IPS-18c (cell line): ENCODE measurements around the gene RASSF4.

Source experiments
- H3K4me3 ChIP-seq: 2 replicates; pipeline ENCODE4 v1.7.0; 2013; ENCODE audit warnings: low read depth, mild to moderate bottlenecking, low read length, moderate library complexity; ENCODE audit not compliant: insufficient read depth
- H3K9me3 ChIP-seq: one replicate; pipeline ENCODE4 v1.6.1; 2013; ENCODE audit warnings: mild to moderate bottlenecking, low read length, moderate library complexity; ENCODE audit not compliant: control insufficient read depth, insufficient read depth

Gene RASSF4

DNA sequence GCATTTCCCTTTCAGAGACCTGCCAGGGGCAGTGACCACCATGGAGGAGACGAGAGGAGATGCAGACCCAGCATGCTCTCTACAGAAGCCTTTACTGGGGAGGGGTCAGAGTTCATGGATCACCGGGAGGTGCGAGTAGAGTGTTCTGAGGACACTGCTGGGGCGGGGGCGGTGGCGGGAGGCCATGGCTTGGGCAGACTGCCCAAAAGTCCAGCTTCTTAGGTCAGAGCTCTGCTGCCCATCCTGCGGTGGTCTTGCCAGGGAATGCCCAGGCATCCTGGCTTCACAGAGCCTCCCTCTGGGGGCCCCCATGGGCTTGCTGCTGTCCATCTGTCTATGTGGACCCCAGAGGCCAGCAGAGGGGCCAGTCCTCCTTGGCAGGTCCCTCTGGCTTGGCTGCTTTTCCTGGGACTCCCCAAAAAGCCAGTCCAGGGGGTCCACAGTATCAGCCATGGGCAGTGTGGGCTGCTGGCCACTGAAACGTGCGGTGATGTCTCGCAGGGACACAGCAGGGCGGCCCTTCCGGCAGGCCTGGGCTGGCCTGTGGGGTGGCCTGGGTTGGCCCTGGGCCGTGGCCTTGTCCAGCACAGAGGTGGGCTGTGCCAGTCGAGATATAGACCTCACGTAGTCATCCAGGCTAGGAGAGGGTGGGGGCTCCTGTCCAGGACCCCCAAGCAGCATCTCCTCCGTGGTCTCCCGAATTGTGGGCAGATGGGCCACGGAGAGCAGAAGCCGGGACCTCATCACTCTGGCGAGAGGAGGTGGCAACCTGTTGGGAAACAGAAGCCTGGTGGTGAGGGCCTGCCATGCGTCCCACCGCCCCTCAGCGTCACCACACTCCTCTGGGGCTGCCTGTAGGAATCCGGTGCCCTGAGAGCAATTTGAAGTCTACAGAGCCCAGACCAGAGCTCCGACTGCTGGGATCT lies 17.9 kb downstream of the RASSF4 start:
- 0 out of 2 replicates have a peak overlapping the region, but pooled peaks have one; percentile 31 for H3K4me3 ChIP-seq
- H3K9me3 ChIP-seq: peaks cover 2% of the 10 kb centered on the region

- H3K9me3 ChIP-seq: peaks cover 2% of the 10 kb centered on the region
- peak overlapping the region; percentile 31; the same call in 1 of the 2 replicates for H3K4me3 ChIP-seq
These were observed 18.6 kb downstream of the RASSF4 start for GRCh38 chr10:44978213-44978569.

- Histone ChIP-seq H3K4me3 (peak within 1 kb of the TSS; percentile 31; the same call in 1 of the 2 replicates), H3K9me3 (peaks cover 2% of the 10 kb centered on the region)
These were observed 19.1 kb downstream of the RASSF4 start, which contains the start of gene DEPP1 for GRCh38 chr10:44978570-44979280. Gene DEPP1, minus strand, starts transcription at chr10:44978809. Its CDS starts 779 bp downstream, at chr10:44978030.

DNA sequence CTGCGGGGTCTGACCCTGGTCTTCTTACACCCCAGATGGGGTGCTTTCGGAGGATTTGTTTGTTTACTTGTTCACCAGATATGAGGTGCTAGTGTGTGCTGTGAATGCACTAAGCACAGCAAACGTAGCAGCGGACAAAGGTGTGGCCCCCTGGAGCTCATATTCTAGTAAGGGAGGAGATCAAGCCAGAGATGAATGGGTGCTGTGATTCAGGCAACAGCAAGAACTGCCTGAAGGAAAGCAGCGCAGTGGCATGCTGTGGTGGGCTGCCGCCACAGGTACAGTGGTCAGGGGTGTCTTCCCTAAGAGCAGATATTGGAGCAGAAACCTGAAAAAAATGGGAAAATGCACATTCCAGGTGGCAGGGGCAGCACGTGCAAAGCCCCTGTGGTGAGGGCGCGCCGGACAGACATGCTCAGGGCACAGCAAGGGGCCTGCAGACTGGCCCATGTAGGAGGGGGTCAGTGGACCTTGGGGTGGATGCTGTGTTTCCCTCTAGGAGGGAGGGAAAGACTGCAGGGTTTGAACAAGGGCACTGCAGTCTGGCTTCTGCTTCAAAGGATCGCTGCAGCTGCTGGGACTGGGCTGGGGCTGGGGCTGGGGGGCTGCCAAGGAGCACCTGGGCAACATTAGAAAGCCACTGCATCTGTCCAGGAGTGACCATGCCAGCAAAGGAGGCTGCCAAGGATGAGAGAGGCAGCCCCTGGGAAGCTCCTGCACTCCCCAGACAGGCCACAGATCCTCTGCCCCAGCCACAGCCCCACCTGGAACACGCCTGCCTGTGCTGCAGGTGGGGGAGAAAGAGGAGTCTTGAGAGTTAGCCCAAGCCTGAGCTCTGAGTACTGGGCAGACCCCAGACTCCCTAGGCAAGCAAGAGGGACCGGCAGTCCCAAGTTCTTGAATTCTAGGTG lies 19.9 kb downstream of the RASSF4 start:
- Histone ChIP-seq H3K9me3 (peaks cover 2% of the 10 kb centered on the region), H3K4me3 (0 out of 2 replicates have a peak overlapping the region, but pooled peaks have one; percentile 1)

DNA sequence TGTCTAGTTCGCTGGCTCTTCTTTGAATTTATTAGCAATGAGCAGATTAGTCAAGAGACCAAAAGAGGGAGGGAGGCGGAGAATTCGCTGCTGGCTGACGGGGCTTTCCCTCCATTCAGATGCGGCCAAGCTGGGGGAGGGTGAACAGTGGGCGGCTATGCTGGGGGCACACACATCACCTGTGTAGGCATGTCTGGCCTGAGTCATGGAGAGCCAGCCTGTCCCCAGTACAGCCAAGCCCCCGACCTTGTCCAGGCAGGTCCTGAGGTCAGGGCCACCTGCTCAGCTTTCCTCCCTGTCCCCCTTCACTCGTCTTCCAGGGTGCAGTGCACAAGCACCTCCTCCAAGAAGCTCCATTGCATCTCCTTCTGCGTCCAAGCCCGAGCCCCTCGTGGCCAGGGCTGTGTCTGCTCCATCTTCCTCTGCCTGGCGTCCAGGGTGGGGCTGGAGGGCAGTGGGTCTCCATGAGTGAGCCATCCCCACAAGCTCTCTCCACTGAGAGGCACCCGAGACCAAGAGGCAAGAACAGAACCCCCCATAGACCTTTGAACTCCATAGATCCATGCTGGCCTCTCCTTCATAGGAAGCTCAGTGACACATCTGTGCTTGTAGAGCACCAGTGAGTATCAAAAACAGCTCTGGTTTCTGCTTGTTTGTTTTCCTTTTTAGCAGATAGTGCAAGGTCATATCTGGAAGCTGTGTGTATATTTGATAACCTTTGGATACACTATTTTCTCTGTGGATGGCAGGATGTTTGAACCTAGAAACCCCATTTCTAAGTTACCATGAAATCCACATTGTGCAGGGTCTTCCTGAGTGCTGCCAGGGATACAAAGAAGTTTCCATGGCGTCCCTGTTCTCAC lies 20.9 kb downstream of the RASSF4 start:
- H3K4me3 ChIP-seq: no peak overlapping the region
- H3K9me3 ChIP-seq: peaks cover 2% of the 10 kb centered on the region

GRCh38 chr10:44981172-44982113 lies 21.8 kb downstream of the RASSF4 start:
- Histone ChIP-seq H3K4me3 (no peak overlapping the region), H3K9me3 (peaks cover 2% of the 10 kb centered on the region)

GRCh38 chr10:44982114-44982460 lies 22.5 kb downstream of the RASSF4 start:
- H3K4me3 ChIP-seq: no peak overlapping the region
- peaks cover 2% of the 10 kb centered on the region for H3K9me3 ChIP-seq

DNA sequence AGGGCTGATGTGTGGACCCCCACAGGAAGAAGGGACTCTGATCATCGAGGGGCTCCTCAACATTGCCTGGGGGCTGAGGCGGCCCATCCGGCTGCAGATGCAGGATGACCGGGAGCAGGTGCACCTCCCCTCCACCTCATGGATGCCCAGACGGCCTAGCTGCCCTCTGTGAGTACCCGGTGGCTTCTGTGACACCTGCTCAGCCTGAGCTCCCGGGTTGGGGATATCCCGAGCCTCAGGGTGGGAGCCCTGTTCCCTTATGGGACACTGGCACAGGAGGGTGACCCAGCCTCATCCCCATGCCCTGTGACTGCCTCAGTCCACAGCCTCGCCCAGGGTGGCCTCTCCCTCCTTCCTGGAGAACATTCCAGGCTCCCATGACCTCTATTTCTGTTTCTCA lies 22.9 kb downstream of the RASSF4 start:
- Histone ChIP-seq H3K4me3 (no peak overlapping the region), H3K9me3 (peaks cover 2% of the 10 kb centered on the region)

DNA sequence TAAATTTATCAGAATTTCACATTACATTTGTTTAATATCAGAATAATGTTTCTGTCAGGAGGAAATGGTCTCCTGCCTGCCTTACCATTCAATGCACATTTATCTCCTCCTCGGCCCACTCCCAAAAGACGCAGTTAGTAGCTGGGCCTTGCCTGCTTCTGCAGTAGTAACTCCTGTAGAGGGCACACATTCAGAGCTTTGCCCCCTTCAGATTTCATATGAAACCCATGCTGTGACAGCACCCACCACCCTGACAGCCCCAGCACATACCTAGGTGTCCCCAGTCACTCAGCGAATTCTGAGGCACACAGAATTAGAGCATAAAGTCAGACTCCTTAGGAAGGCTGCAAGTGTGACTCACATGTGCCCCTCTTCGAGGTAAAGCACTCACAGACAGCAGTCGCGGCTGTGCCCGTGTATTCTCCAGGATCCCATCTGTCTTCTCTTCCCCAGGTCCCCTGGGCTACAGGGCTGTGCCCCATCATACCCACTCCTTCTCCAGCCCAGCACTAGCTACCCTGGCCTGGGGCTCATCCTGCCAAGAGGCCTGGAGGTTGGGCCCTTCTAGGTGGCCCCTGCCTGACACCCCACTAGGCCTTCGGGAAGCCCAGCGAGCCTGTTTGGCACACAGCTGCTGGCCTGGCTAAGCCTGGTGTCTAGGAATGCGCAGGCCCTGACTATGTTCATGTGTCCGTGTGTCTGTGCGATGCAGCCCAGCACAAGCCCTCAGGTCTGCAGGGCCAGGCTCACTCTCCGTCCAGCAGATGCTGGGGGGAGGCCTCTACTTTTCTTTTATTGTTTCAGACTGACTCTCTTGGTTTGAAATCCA lies 23.7 kb downstream of the RASSF4 start:
- H3K4me3 ChIP-seq: no peak overlapping the region
- peaks cover 2% of the 10 kb centered on the region for H3K9me3 ChIP-seq

DNA sequence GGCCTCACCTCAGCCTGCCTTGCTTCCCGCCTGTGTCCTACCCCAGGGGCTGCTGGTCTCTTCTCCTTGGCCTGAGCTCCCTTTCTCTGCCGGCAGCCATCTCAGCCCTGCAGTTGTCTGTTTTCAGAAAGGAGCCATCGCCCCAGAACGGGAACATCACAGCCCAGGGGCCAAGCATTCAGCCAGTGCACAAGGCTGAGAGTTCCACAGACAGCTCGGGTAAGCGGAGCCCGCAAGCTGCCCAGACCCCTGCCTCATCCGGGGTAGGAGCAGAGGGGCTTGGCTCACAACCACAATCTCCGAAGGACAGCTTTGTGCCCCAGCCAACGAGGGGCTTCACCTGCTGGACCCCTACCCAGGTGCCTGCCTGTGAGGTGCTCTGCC lies 24.3 kb downstream of the RASSF4 start:
- H3K9me3 ChIP-seq: peaks cover 1% of the 10 kb centered on the region
- H3K4me3 ChIP-seq: no peak overlapping the region

DNA sequence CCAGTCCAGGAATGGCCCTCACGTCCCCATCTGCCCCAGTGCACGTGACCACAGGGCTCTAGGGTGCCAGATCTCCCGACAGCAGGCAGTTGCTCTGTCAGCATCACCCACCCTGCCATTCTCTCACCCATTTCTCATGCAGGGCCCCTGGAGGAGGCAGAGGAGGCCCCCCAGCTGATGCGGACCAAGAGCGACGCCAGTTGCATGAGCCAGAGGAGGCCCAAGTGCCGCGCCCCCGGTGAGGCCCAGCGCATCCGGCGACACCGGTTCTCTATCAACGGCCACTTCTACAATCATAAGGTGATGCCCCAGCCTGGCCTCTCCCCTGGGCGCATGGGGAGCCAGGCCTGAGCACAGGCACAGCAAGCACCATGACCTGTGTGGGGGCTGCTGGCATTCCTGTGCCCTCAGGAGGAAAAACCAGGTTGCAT lies 25.1 kb downstream of the RASSF4 start:
- Histone ChIP-seq H3K4me3 (no peak overlapping the region), H3K9me3 (no peaks in the 10 kb centered on the region)

DNA sequence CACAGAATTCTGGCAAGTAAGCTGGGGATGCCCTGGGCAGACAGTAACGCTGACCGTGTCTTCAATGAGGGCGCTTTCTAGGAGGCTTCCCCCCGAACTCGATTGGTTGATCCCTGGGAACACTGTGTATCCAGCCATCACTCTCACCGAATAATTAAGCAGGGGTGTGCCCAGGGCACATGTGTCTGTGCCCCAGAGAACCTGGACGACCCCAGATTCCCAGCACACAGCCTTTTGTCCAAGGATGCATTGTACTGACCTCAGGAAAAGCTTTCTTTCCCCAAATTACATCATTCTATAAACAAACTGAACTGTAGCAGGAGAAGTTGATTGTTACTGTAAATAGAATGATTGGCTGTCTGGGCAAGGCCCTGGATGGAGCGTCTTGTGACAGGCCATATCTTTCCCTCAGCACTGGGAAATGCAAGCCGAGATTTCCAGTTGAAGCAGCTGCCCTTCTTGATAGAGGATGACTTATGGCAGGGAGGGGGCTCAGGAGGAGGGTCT lies 25.6 kb downstream of the RASSF4 start:
- H3K4me3 ChIP-seq: no peak overlapping the region
- H3K9me3 ChIP-seq: no peaks in the 10 kb centered on the region

GRCh38 chr10:44986179-44986578 lies 26.6 kb downstream of the RASSF4 start:
- no peak overlapping the region for H3K4me3 ChIP-seq
- no peaks in the 10 kb centered on the region for H3K9me3 ChIP-seq

DNA sequence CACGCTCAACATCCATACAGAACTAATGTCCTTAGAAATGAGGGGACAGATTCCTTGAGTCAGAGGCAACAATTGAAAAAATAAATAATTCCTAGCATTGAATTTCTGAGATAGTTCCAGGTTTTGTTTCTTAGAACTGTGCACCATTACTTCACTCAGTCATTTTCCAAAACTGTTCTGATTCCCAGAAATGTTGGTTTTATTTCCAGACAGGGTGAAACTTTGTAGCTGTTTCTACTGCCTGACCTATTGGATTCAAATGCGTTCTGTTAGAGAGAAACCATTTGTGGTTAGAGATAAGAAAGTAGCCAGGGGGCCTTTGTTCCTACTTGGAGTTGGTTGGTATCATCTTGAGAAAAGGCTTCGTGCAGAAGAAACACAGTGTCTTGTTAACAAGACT lies 27.1 kb downstream of the RASSF4 start:
- Histone ChIP-seq H3K9me3 (no peaks in the 10 kb centered on the region), H3K4me3 (no peak overlapping the region)
